ENCODE data around the gene DNAJC6. TPM values are rescaled to one million over a fixed set of nuclear protein-coding genes. Genes with fewer than 3 reads are reported as not detected.

DNAJC6 gene
- polyA plus RNA-seq, 1 donor (not counting 4 experiments of a cell fraction or from before 2014, with no cell fraction given), result 7.7 TPM

DNA sequence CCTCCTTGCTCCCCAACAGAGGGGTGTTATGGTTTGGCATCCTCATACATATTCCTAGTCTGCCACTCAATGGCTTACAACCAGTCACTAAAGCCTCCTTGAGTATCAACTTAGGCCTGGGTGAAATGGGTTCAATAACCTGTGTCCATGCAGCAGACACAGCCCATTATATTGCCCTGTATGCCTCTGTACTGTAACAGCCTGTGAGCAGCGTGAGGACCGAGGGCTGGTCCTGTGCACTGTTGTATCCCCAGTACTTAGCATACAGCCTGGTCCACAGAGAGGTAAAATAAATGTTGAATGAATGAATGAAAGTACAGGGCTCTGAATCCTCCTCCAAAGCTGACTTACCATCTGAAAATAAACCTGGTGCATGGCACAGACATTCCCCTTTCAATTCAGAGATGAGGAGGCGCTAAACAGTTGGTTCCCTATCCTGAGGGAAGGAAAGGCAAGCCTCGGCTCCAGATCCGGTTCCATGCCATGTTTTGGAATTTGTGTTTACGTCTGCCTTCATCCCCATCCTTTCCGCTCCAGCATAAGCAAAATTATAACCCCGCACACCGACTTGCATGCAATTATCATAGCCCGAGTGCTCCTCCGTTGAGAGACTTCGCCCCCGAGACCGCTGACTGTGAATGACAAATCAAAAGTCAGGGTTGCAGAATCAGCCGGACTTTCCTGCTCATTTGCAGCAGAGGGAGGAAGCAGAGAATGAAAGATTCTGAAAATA, 45.0 kb upstream of the DNAJC6 start:
- H3K9ac ChIP-seq (ENCODE audit: control insufficient read depth, extremely low read depth, insufficient read depth, low read length), result no peak overlapping the region
- peak overlapping the region; percentile 34 for H2AFZ ChIP-seq (ENCODE audit: control insufficient read depth, low read length)
- peak overlapping the region in 2 of 3 experiments; percentile 23 to 49 for H3K4me3 ChIP-seq (ENCODE audit: control insufficient read depth in 2 of 3, extremely low read depth in 1 of 3, insufficient read depth in 2 of 3, low read depth in 1 of 3, low read length in 3 of 3)
- no peak overlapping the region for H3K27ac ChIP-seq (ENCODE audit: control insufficient read depth, insufficient read depth, low read length)
- H3K9me1 ChIP-seq (ENCODE audit: control insufficient read depth, extremely low read depth, insufficient read depth, low read length), result no peaks in the 10 kb centered on the region
- H3K9me3 ChIP-seq (ENCODE audit: control insufficient read depth, low read depth, low read length), result no peaks in the 10 kb centered on the region
- no peaks in the 10 kb centered on the region for H3K27me3 ChIP-seq (ENCODE audit: control insufficient read depth, extremely low read depth, insufficient read depth, low read length)
- DNase-seq (ENCODE audit: low read depth, low spot score) (no peak), FAIRE-seq (peak; percentile 13)
- TF ChIP-seq CTCF (optimal IDR thresholded peaks at IDR 0.05 in 1 of 3, IDR thresholded peaks at IDR 0.05 in 1 of 3, conservative IDR thresholded peaks at IDR 0.05 in 1 of 3; ENCODE audit: extremely low read depth in 1 of 3, insufficient read depth in 2 of 3, low read length in 3 of 3), result no peak
- no peak for TF ChIP-seq EZH2 (IDR thresholded peaks at IDR 0.05; ENCODE audit: low read length)
- dilution Hi-C loops (cut with MboI; ENCODE audit: extremely low pct_ligation_motif_present, low sequenced_read_pairs), result no loop called here
- no peaks in the 10 kb centered on the region for H3K79me2 ChIP-seq (ENCODE audit: control insufficient read depth, insufficient read depth, low read length)
- H3K36me3 ChIP-seq (ENCODE audit: control insufficient read depth in 2 of 2, extremely low read depth in 1 of 2, insufficient read depth in 2 of 2, low read length in 2 of 2), result no peaks in the 10 kb centered on the region
- peaks cover 21% of the 10 kb centered on the region for H3K4me1 ChIP-seq (ENCODE audit: control insufficient read depth, extremely low read depth, insufficient read depth, low read length)
- H3K4me2 ChIP-seq (ENCODE audit: control insufficient read depth, extremely low read depth, insufficient read depth, low read depth, low read length), result peak overlapping the region; percentile 80
- no peaks in the 10 kb centered on the region for H4K20me1 ChIP-seq (ENCODE audit: control insufficient read depth, extremely low read depth, insufficient read depth, low read length)

DNA sequence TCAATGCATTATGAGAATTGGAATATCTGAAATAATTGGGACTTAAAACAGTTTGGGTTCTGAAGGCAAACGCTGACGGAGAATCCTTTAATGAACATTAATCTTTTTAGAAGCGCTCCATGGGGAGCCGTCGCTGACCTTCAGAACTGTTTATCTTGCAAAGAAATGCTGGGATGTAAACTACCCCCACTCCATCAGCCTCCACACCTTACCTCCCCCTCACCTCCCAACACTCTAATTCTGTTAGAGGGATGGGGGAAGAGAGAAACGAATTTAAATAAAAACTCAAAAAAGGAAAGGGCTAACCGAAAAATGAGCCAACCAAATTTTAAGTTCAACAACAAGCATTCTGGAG, 44.1 kb upstream of the DNAJC6 start:
- DNase-seq (ENCODE audit: low read depth, low spot score) (no peak), FAIRE-seq (no peak)
- H3K36me3 ChIP-seq (ENCODE audit: control insufficient read depth in 2 of 2, extremely low read depth in 1 of 2, insufficient read depth in 2 of 2, low read length in 2 of 2), result no peaks in the 10 kb centered on the region
- H3K9ac ChIP-seq (ENCODE audit: control insufficient read depth, extremely low read depth, insufficient read depth, low read length), result peak overlapping the region; percentile 67
- H3K9me1 ChIP-seq (ENCODE audit: control insufficient read depth, extremely low read depth, insufficient read depth, low read length), result no peaks in the 10 kb centered on the region
- peak overlapping the region; percentile 87 for H2AFZ ChIP-seq (ENCODE audit: control insufficient read depth, low read length)
- TF ChIP-seq EZH2 (IDR thresholded peaks at IDR 0.05; ENCODE audit: low read length) (no peak), CTCF (optimal IDR thresholded peaks at IDR 0.05 in 1 of 3, IDR thresholded peaks at IDR 0.05 in 1 of 3, conservative IDR thresholded peaks at IDR 0.05 in 1 of 3; ENCODE audit: extremely low read depth in 1 of 3, insufficient read depth in 2 of 3, low read length in 3 of 3) (no peak)
- peaks cover 21% of the 10 kb centered on the region for H3K4me1 ChIP-seq (ENCODE audit: control insufficient read depth, extremely low read depth, insufficient read depth, low read length)
- peak overlapping the region; percentile 41 to 67 (median 65) for H3K4me3 ChIP-seq (ENCODE audit: control insufficient read depth in 2 of 3, extremely low read depth in 1 of 3, insufficient read depth in 2 of 3, low read depth in 1 of 3, low read length in 3 of 3)
- no peaks in the 10 kb centered on the region for H3K79me2 ChIP-seq (ENCODE audit: control insufficient read depth, insufficient read depth, low read length)
- H3K27ac ChIP-seq (ENCODE audit: control insufficient read depth, insufficient read depth, low read length), result no peak overlapping the region
- H3K4me2 ChIP-seq (ENCODE audit: control insufficient read depth, extremely low read depth, insufficient read depth, low read depth, low read length), result peak overlapping the region; percentile 80
- no peaks in the 10 kb centered on the region for H3K27me3 ChIP-seq (ENCODE audit: control insufficient read depth, extremely low read depth, insufficient read depth, low read length)
- dilution Hi-C loops (cut with MboI; ENCODE audit: extremely low pct_ligation_motif_present, low sequenced_read_pairs), result no loop called here
- no peaks in the 10 kb centered on the region for H3K9me3 ChIP-seq (ENCODE audit: control insufficient read depth, low read depth, low read length)
- no peaks in the 10 kb centered on the region for H4K20me1 ChIP-seq (ENCODE audit: control insufficient read depth, extremely low read depth, insufficient read depth, low read length)

Data from keratinocyte (primary cell).